CD14-positive monocyte (primary cell): ENCODE measurements around the gene CYTH4. TPM values are rescaled to one million over a fixed set of nuclear protein-coding genes. Genes with fewer than 3 reads are reported as not detected.

Experiments used
- DNase-seq, 3 donors: peaks; one replicate each; pipeline ENCODE4 v3.0.0-alpha.2; 2011 to 2022
- H2AFZ ChIP-seq: 2 replicates; pipeline ENCODE4 v1.6.0; 2012; ENCODE audit warnings: mild to moderate bottlenecking, low read depth, low read length, inconsistent platforms; ENCODE audit not compliant: insufficient read depth, poor library complexity, severe bottlenecking
- H3K27ac ChIP-seq, 2 donors: 1 replicate in 1 of 2; 2 replicates in 1 of 2; pipeline ENCODE4 v1.5.1; 2012 to 2013; ENCODE audit warnings: low read length in 2 of 2, control low read depth in 1 of 2, inconsistent platforms in 1 of 2, low read depth in 1 of 2, mild to moderate bottlenecking in 1 of 2
- H3K27me3 ChIP-seq, 2 donors: one replicate each; pipeline versions ENCODE4 v1.6.0 to v1.6.1; 2011 to 2013; ENCODE audit warnings: low read length in 2 of 2; ENCODE audit not compliant: control insufficient read depth in 2 of 2, insufficient read depth in 2 of 2
- H3K36me3 ChIP-seq, 2 donors: replicated peaks in 1 of 2; 1 replicate in 1 of 2; 2 replicates in 1 of 2; pipeline versions ENCODE4 v1.5.1 to v1.6.1; 2012 to 2013; ENCODE audit warnings: low read length in 2 of 2, control low read depth in 1 of 2, inconsistent platforms in 1 of 2, mild to moderate bottlenecking in 1 of 2; ENCODE audit not compliant: insufficient read depth in 2 of 2, control insufficient read depth in 1 of 2
- H3K4me1 ChIP-seq, 2 donors: 1 replicate in 1 of 2; 2 replicates in 1 of 2; pipeline versions ENCODE4 v1.5.1 to v1.6.1; 2012 to 2013; ENCODE audit warnings: low read length in 2 of 2, control low read depth in 1 of 2, inconsistent platforms in 1 of 2, mild to moderate bottlenecking in 1 of 2, moderate library complexity in 1 of 2; ENCODE audit not compliant: insufficient read depth in 2 of 2, control insufficient read depth in 1 of 2
- H3K4me2 ChIP-seq: replicated peaks from 2 replicates; pipeline ENCODE3; 2012; ENCODE audit warnings: low read length, moderate library complexity, mild to moderate bottlenecking; ENCODE audit not compliant: poor library complexity, severe bottlenecking; ENCODE audit errors: extremely low read depth
- H3K4me3 ChIP-seq, 3 experiments: fragments of 200-600 bp in 1 of 3; sonication (generic) in 1 of 3; replicated peaks in 1 of 3; 1 replicate in 2 of 3; 2 replicates in 1 of 3; pipeline ENCODE4 v1.5.1; 2011 to 2013; ENCODE audit warnings: low read length in 3 of 3, mild to moderate bottlenecking in 3 of 3, control low read depth in 2 of 3, low read depth in 2 of 3, inconsistent platforms in 1 of 3, moderate library complexity in 1 of 3
- H3K79me2 ChIP-seq: 2 replicates; pipeline ENCODE4 v1.6.0; 2012; ENCODE audit warnings: mild to moderate bottlenecking, control low read depth, inconsistent platforms, low read length, moderate library complexity; ENCODE audit not compliant: insufficient read depth
- H3K9ac ChIP-seq: 2 replicates; pipeline ENCODE4 v1.6.0; 2017; ENCODE audit warnings: low read length, mild to moderate bottlenecking; ENCODE audit not compliant: insufficient read depth, poor library complexity, severe bottlenecking
- H3K9me3 ChIP-seq, 2 donors: replicated peaks in 1 of 2; 1 replicate in 1 of 2; 2 replicates in 1 of 2; pipeline versions ENCODE4 v1.5.1 to v1.6.1; 2012 to 2013; ENCODE audit warnings: low read length in 2 of 2, control low read depth in 1 of 2; ENCODE audit not compliant: control insufficient read depth in 1 of 2, insufficient read depth in 1 of 2
- H4K20me1 ChIP-seq: 2 replicates; pipeline ENCODE4 v1.6.0; 2012; ENCODE audit warnings: mild to moderate bottlenecking, low read length, control low read depth, moderate library complexity; ENCODE audit not compliant: insufficient read depth
- H3K27ac Mint-ChIP-seq, 7 donors: one replicate each; pipeline ENCODE4 v1.8.0; 2020; ENCODE audit warnings: mild to moderate bottlenecking in 7 of 7, mixed read lengths in 7 of 7, moderate library complexity in 6 of 7, inconsistent platforms in 2 of 7
- H3K27me3 Mint-ChIP-seq, 3 donors: one replicate each; pipeline ENCODE4 v1.8.0; 2021 to 2022; ENCODE audit warnings: low read depth in 3 of 3, mild to moderate bottlenecking in 3 of 3, mixed read lengths in 3 of 3, moderate library complexity in 3 of 3, inconsistent platforms in 1 of 3
- H3K36me3 Mint-ChIP-seq, 2 donors: one replicate each; pipeline ENCODE4 v1.8.0; 2020; ENCODE audit warnings: mixed read lengths in 2 of 2, inconsistent platforms in 1 of 2, mild to moderate bottlenecking in 1 of 2
- H3K4me1 Mint-ChIP-seq: one replicate; pipeline ENCODE4 v1.8.0; 2020; ENCODE audit warnings: mild to moderate bottlenecking, mixed read lengths
- H3K4me3 Mint-ChIP-seq, 2 donors: one replicate each; pipeline ENCODE4 v1.8.0; 2020; ENCODE audit warnings: mild to moderate bottlenecking in 2 of 2, mixed read lengths in 2 of 2, moderate library complexity in 1 of 2
- H3K9me3 Mint-ChIP-seq, 7 donors: one replicate each; pipeline ENCODE4 v1.8.0; 2020 to 2022; ENCODE audit warnings: mixed read lengths in 7 of 7, mild to moderate bottlenecking in 6 of 7, moderate library complexity in 6 of 7, inconsistent platforms in 2 of 7
- WGBS: methylation state at CpG from one replicate; pipeline ENCODE4 v1.1.5; 2013; ENCODE audit warnings: missing lambda C conversion rate; ENCODE audit not compliant: insufficient coverage; 5-methylcytosine and 5-hydroxymethylcytosine counted together
- intact Hi-C, 2 donors: fragments of 100-400 bp; cut with micrococcal nuclease; formaldehyde crosslinking; loops; one replicate each; pipeline versions ENCODE4 v1.15.0 to v1.15.1; 2023
- polyA plus RNA-seq, 3 donors: library from polyadenylated mRNA; depleted of rRNA in 1 of 3; unstranded in 2 of 3; stranded (reverse) in 1 of 3; fragments of 300-500 nt in 2 of 3; fragments of >200 nt in 1 of 3; fragmentation: Illumina TruSeq in 2 of 3; gene quantifications; 1 replicate in 2 of 3; 2 replicates in 1 of 3; pipeline ENCODE4 v1.2.3, GENCODE V29; 2012 to 2021
- TF ChIP-seq, protein P1 (sequence below): fragments of 200-600 bp; IDR thresholded peaks from one replicate; pipeline ENCODE4 v1.8.0; 2022; ENCODE audit warnings: antibody characterized with exemption, mild to moderate bottlenecking

Gene CYTH4
- polyA plus RNA-seq, 3 donors, result 51.0 to 254 (median 70.0) TPM

DNA sequence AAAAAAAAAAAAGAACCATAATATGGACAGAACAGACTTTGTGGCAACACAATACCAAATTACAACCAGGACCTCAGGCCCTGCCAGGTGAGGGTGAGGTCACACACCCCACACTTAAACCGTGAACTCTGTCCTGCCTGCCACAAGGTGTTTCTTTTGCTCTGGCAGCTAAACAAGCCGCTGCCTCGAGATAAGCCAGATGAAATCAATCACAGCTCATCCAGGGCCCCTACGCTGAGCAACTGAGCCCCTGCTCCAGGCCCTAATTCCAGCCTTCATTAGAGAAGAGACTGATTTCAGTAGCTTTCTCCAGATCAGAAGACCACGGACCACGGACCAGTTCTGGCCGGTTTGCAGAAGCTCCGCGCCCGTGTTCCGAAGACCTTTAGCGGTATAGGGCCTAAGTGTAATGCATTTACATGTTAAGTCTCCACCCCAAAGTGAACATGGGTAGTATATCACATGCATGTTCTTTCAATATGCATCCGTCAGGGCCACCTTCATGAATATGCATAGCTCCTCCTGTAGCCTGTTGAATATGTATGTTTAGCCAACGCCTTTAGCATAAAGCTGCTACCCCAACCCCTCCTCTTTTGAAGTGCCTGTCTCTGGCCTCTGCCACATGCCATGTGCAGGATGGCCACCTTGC is 23.4 kb upstream of the CYTH4 start:
- Histone ChIP-seq H3K4me2 (peak overlapping the region; percentile 35), H2AFZ (no peak overlapping the region)
- intact Hi-C loops, result loop anchor here in 1 of 2 donors (2.0 kb wide), 1 partner anchor 60 kb away; no protein-coding TSS in a partner anchor

DNA sequence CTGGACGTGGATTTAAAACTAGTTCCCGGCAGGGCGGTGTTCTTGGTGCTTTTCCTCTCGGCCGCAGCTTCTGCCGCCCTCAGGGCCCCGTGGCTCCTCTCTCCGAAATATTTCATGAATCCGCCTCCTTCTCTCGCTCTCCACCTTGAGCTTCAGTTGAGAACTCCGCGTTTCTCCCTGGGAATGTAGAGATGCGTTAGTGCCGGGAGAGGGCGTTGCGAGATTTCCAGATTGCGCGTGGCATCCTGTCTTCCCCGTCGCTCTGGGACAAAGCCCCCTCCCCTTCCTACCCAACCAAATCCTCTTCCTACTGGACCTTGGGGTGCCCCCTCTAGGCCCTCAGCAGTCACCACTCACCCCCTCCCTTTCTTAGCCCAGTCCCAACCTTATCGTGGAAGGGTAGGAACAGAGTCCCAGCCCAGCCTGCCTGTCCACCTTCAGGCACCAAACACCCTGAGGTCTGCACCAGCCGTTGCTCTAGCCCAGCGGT is 22.7 kb upstream of the CYTH4 start:
- peak overlapping the region; percentile 50 to 76 for H3K4me3 Mint-ChIP-seq
- H3K27me3 Mint-ChIP-seq, result peaks cover 11 to 20% (median 14%) of the 10 kb centered on the region in 3 donors
- intact Hi-C loops, result loop anchor here in 1 of 2 donors (2.0 kb wide), 1 partner anchor 61 kb away; no protein-coding TSS in a partner anchor
- DNase-seq, result peak in 2 of 3 donors; percentile 55 to 69
- Histone ChIP-seq H3K4me1 (peaks cover 15 to 25% of the 10 kb centered on the region in 2 donors), H3K9ac (no peak overlapping the region), H3K27ac (no peak overlapping the region), H3K79me2 (no peaks in the 10 kb centered on the region), H4K20me1 (no peaks in the 10 kb centered on the region), H3K4me3 (peak overlapping the region in 1 of 3 experiments; percentile 2), H3K27me3 (peaks cover 0 to 2% of the 10 kb centered on the region in 2 donors), H3K4me2 (peak overlapping the region; percentile 35), H3K36me3 (no peaks in the 10 kb centered on the region), H2AFZ (no peak overlapping the region), H3K9me3 (peaks cover 11 to 12% of the 10 kb centered on the region in 2 donors)
- H3K9me3 Mint-ChIP-seq, result peaks cover 5 to 15% (median 11%) of the 10 kb centered on the region in 7 donors
- H3K4me1 Mint-ChIP-seq, result peaks cover 20% of the 10 kb centered on the region
- peak overlapping the region in 3 of 7 donors; percentile 19 to 77 (median 75) for H3K27ac Mint-ChIP-seq
- H3K36me3 Mint-ChIP-seq, result peaks cover 2 to 3% of the 10 kb centered on the region in 2 donors
- TF ChIP-seq, protein P1, sequence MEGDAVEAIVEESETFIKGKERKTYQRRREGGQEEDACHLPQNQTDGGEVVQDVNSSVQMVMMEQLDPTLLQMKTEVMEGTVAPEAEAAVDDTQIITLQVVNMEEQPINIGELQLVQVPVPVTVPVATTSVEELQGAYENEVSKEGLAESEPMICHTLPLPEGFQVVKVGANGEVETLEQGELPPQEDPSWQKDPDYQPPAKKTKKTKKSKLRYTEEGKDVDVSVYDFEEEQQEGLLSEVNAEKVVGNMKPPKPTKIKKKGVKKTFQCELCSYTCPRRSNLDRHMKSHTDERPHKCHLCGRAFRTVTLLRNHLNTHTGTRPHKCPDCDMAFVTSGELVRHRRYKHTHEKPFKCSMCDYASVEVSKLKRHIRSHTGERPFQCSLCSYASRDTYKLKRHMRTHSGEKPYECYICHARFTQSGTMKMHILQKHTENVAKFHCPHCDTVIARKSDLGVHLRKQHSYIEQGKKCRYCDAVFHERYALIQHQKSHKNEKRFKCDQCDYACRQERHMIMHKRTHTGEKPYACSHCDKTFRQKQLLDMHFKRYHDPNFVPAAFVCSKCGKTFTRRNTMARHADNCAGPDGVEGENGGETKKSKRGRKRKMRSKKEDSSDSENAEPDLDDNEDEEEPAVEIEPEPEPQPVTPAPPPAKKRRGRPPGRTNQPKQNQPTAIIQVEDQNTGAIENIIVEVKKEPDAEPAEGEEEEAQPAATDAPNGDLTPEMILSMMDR, result peak; percentile 76
- WGBS, result 3% methylated on average over 8 of the region's 23 CpGs

More for the DNA sequence above, 23.4 kb upstream of the CYTH4 start:
- peaks cover 15 to 25% of the 10 kb centered on the region in 2 donors for H3K4me1 ChIP-seq
- H3K27ac Mint-ChIP-seq, result no peak overlapping the region
- H3K9ac ChIP-seq, result no peak overlapping the region
- peaks cover 20% of the 10 kb centered on the region for H3K4me1 Mint-ChIP-seq
- H3K27me3 ChIP-seq, result peaks cover 0 to 2% of the 10 kb centered on the region in 2 donors
- peaks cover 0 to 7% (median 4%) of the 10 kb centered on the region in 7 donors for H3K9me3 Mint-ChIP-seq
- no peaks in the 10 kb centered on the region for H3K36me3 ChIP-seq
- H3K27ac ChIP-seq, result no peak overlapping the region
- no peak for DNase-seq
- peaks cover 11 to 18% (median 14%) of the 10 kb centered on the region in 3 donors for H3K27me3 Mint-ChIP-seq
- no peaks in the 10 kb centered on the region for H3K36me3 Mint-ChIP-seq
- no peaks in the 10 kb centered on the region for H3K79me2 ChIP-seq
- WGBS, result 100% methylated on average over 4 of the region's 14 CpGs
- peaks cover 4 to 5% of the 10 kb centered on the region in 2 donors for H3K9me3 ChIP-seq
- no peaks in the 10 kb centered on the region for H4K20me1 ChIP-seq
- no peak overlapping the region for H3K4me3 Mint-ChIP-seq
- H3K4me3 ChIP-seq, result no peak overlapping the region
- TF ChIP-seq, protein P1, result no peak
